ENCODE results near the gene SLC36A4. TPM values are rescaled to one million over a fixed set of nuclear protein-coding genes. Genes with fewer than 3 reads are reported as not detected.
"Not testable (repeated sequence)": the region's sequence is repeated elsewhere in the genome, so short reads cannot be mapped to it uniquely, and the experiment has no call there.

SLC36A4 gene
- total RNA-seq, 1 donor from 2014 or later = 3.2 TPM

GRCh38 chr11:93194673-93195291, 3.0 kb downstream of the SLC36A4 start:
- no peak for DNase-seq (ENCODE audit: low spot score)
- no peak for ATAC-seq

DNA sequence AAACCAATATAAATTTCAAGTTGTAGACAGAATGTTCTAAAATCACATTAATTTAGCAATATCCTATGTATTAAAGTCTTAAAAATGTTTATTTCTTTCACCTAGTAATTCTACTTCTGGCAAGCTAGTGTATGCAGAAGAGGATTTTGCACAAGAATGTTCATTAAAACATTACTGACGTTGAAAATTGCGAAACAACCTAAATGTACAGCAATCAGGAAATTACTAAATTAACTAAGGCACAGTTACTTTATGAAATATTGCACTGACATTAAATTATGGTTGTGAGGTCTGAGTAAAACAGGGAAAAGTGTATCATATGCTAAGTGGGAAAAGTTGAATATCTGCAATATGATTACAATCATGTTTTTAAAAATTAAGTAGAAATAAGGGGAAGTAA, 4.1 kb downstream of the SLC36A4 start:
- DNase-seq (ENCODE audit: low spot score) (no peak), ATAC-seq (no peak)

DNA sequence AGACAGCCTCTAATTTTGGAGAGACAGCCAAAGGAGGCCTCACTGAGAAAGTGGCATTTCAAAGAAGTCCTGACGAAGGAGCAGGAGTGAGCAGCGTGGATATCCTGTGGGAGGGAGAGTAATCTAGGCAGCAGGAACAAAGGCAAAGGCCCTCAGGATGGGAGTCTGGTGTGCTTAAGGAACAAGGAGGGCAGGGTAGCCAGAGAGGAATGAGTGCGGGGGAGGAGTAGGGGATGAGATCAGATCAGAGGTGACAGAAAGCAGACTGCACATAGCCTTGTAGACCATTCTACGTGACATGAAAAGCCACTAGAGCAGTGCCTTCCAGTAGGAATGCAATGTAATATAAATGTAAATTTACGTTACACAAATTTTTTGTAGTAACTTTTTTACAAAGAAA, 5.6 kb downstream of the SLC36A4 start:
- ATAC-seq = no peak
- no peak for DNase-seq (ENCODE audit: low spot score)

DNA sequence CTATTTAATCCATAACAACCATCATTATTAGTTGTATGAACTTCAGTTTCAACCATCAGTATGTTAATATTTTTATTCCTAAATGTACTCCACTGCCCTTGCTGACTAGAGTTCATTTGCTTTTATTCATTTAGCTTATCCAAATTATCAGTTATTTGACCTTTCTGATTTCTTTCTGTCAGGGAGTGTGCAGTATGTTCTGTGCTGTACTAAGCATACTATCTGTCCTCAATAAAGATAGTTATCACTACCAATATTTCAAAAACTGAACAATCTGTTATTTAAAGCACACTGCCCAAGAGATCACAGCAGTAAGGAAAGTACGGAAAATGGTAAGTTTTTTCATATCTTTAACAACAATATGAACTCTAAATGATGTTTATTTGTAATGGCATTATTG, 8.3 kb downstream of the SLC36A4 start:
- ATAC-seq (no peak), DNase-seq (ENCODE audit: low spot score) (no peak)

GRCh38 chr11:93188726-93189125, 9.1 kb downstream of the SLC36A4 start:
- no peak for ATAC-seq
- DNase-seq (ENCODE audit: low spot score) = no peak

DNA sequence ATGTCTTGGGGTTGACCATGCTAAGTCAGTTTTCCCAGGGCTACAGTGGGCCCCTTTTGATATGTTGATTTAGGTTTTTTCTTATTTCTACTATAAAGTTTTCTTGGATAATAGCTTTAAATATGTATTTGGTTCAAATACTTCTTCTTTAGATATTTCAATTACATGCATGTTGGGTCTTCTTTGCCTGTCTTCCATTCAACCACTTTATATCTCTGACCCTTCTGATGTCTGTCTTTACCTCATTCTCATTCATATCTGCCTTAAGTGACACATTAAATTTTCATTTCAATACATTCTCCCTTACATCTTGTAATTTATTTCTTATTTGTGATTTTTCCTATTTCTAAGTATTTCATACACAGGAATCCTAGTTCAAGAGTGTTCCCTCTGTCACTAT, 10.5 kb downstream of the SLC36A4 start:
- ATAC-seq (no peak), DNase-seq (ENCODE audit: low spot score) (no peak)

DNA sequence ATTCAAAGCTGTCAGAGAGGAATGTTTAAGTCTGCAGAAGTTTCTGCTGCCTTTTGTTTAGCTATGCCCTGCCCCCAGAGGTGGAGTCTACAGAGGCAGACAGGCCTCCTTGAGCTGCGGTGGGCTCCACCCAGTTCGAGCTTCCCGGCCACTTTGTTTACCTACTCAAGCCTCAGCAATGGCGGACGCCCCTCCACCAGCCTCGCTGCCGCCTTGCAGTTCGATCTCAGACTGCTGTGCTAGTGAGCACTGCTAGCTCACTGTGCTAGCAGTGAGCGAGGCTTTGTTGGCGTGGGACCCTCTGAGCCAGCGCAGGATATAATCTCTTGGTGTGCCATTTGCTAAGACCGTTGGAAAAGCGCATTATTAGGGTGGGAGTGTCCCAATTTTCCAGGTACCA, 19.9 kb downstream of the SLC36A4 start:
- not testable (repeated sequence) for DNase-seq (ENCODE audit: low spot score); ATAC-seq

- DNase-seq (ENCODE audit: low spot score) (no peak), ATAC-seq (peak; percentile 67)
Measured at GRCh38 chr11:93169950-93170561, 27.7 kb downstream of the SLC36A4 start.

DNA sequence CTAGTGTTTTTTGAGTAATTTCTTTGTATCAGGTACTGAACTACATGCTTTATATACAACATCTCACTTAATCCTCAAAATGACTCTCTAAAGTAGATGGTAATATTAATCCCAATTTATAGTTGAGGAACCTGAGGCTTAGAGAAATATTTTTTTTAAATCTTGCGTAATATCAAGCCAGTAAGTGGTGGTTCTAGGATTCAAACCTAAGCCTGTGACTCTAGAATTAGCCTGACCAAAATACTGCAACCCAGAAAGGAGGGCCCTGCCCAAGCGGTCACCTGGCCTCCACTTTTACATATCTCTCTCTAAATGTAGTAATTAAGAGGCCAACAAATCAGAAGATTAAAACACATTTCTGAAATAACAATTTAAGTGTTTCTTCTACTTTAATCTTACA, 28.6 kb downstream of the SLC36A4 start:
- ATAC-seq (no peak), DNase-seq (ENCODE audit: low spot score) (no peak)

GRCh38 chr11:93166862-93167261, 30.9 kb downstream of the SLC36A4 start:
- no peak for DNase-seq (ENCODE audit: low spot score)
- no peak for ATAC-seq

DNA sequence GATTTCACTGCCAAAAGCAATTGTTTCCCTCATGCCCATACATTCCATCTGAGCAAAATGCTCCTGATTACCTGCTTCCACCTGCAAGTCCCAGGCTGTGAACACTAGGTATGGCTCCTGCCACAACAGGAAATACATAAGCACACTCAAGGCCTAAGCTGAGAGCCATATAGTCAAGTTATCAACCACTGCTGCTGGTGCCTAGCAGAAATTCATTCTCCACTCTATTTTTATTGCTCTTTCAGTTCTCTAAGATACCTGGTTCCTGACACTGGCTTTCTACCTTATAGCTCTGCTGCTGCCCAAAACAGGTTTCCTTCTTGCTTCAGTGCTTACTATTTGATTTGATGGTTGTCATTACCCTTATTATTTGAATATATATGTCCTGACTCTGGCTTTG, 31.6 kb downstream of the SLC36A4 start:
- no peak for ATAC-seq
- no peak for DNase-seq (ENCODE audit: low spot score)

DNA sequence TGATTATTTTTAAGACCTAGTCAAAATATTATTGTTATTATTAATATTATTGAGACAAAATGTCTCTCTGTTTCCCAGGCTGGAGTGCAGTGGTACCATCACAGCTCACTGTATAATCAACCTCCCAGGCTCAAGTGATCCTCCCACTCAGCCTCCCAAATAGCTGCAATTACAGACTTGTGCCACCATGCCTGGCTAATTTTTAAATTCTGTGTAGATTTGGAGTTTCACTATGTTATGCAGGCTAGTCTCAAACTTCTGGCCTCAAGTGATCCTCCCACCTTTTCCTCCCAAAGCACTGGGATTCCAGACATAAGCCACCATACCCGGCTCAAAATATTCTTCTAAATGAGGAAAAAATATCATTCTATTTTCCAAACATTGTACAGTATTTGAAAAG, 37.0 kb downstream of the SLC36A4 start:
- ATAC-seq (no peak), DNase-seq (ENCODE audit: low spot score) (no peak)

- DNase-seq (ENCODE audit: low spot score) (no peak), ATAC-seq (no peak)
Measured at GRCh38 chr11:93160156-93160555, 37.6 kb downstream of the SLC36A4 start.

DNA sequence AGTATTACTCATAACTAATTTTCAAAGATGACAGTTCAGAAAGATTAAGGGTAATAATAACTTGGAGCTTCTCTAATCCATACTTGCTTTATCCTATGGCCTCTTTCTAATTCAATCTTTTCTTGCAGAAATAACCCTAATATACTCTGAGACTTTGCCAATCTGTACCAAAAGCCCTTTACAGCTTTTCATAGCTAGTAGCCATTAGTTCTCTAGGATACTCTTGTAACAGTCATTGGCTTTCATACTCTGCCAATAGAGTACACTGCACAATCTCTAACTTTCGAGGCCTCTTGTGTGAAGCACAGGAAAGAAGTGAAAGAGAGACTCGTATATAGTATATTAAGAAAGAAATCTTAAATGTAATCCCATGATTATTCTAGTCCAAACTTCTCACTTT, 38.1 kb downstream of the SLC36A4 start:
- ATAC-seq = no peak
- no peak for DNase-seq (ENCODE audit: low spot score)

DNA sequence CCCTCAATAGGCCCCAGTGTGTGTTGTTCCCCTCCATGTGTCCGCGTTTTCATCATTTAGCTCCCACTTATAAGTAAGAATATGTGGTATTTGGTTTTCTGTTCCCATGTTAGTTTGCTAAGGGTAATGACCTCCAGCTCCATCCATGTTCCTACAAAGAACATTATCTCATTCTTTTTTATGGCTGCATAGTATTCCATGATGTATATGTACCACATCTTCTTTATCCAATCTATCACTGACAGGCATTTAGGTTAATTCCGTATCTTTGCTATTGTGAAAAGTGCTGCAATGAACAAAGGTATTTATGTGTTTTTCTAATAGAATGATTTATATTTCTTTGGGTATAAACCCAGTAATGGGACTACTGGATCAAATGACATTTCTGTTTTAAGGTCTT, 42.1 kb downstream of the SLC36A4 start:
- no peak for DNase-seq (ENCODE audit: low spot score)
- no peak for ATAC-seq

DNA sequence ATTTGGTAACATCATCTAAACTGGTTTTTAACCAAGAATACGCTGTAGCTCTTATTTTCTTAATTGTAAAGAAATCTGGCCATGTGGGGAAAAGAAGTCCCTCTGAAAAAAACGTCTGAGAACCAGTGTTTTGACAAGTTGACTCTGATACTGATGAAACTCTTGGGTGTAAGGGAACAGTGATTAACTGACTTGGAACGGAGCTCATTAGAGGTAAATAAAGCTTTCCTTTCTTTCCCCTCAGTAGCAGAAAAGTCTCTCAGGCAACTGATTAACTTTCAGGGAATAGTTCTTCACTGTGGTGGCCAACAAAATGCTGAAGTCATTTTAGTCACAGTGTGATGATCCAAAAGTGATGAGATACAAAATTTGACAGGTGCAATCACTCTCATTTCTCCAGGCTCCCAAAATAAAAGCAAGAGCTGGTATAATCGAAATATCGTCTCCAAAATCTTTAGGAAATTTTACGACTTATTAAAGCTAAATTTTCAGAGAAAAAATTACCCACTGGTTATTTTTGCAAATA, 52.3 kb downstream of the SLC36A4 start:
- DNase-seq (ENCODE audit: low spot score) (no peak), ATAC-seq (no peak)

GRCh38 chr11:93143800-93144199, 54.0 kb downstream of the SLC36A4 start:
- DNase-seq (ENCODE audit: low spot score) (no peak), ATAC-seq (no peak)

DNA sequence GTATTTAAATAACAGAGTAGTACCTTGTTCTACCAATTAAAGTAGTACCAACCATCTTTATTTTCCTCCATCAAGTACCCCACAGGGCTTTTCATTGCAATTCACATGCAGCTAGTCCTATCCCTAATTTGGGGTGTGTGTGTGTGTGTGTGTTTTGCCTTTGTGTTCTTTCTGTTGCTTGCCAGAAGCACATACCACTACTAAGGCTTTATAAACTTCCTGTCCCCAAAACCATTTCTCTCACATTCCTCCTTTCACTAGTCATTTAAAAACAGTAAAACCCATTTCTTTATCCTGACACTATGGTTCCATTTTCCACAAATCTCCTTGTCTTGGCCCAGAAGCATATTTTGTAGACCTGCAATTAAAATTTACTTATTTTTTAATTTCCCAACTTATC, 54.6 kb downstream of the SLC36A4 start:
- DNase-seq (ENCODE audit: low spot score) = no peak
- no peak for ATAC-seq

- ATAC-seq = no peak
- DNase-seq (ENCODE audit: low spot score) = no peak
Measured at GRCh38 chr11:93133488-93134109, 64.2 kb downstream of the SLC36A4 start.

DNA sequence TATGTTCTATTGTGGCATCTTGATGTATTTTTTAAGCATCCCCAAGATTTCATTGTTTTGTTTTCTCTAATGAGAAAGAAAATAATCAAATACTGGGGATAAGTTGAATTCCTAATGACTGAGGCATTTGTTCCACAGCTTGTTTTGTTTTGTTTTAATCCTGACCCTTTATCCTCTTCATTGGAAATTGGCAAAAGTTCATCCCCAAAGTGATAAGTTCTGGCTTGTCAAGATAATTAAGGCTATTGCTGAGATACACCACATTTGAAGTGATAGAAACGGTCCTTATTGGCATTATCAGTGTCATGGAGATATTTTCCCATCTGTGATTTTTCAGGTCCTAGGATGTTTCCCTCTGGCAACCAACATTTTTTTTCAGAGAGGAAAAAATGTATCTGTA, 65.0 kb downstream of the SLC36A4 start:
- no peak for DNase-seq (ENCODE audit: low spot score)

DNA sequence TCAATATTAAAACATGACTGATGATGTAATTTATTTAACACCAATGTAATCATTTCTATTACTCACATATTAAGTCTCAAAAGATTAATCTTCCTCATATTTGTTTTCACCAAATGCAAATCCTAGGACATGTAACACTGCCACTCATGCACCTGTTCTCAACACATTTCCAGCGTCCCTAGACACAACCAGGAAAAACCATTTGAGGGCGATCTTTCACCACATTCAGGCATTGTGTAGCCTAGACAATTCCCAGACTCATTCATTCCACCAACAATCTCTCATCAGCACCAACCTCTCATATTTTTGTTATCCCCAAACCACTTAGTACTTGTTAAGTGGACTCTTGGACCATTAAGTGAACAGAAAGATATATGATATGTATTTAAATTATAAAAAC, 66.1 kb downstream of the SLC36A4 start:
- DNase-seq (ENCODE audit: low spot score) = no peak
- no peak for ATAC-seq

More for the DNA sequence above, 65.0 kb downstream of the SLC36A4 start:
- ATAC-seq = no peak

DNA sequence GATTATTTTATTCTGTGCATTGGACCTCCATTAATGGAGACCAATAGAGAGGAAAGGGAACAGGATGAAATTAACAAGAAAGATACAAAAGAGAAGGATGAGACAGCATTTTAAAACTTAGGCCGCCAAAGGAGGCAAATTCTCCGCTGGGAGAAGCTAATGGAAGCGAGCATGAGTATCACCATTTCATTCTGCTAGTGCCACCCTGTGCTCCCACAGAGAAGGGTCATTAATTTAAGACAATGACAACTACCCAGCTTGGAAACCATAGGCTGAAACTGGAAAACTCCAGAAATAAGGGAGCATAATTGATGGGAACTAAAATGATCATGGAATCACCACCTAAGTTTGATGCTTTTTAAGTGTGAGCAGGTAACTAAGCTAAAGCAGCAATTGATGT, 69.2 kb downstream of the SLC36A4 start:
- DNase-seq (ENCODE audit: low spot score) (no peak), ATAC-seq (no peak)

Data from left lobe of liver (tissue), 2 donors.